Retinal pigment epithelial cell (primary cell): ENCODE data around the gene TMEM144.

Experiments used
- DNase-seq: peaks from one replicate; pipeline ENCODE4 v3.0.0-alpha.2; 2010; ENCODE audit warnings: low read depth
- H3K4me3 ChIP-seq: 2 replicates; pipeline ENCODE4 v1.5.1; 2011; ENCODE audit warnings: mild to moderate bottlenecking, low read length, control low read depth, moderate library complexity
- TF ChIP-seq, protein P1 (sequence below): conservative IDR thresholded peaks from 2 replicates; pipeline ENCODE4 v1.5.1; 2011; ENCODE audit warnings: low read depth, low read length, control low read depth, inconsistent platforms

The TMEM144 gene

DNA sequence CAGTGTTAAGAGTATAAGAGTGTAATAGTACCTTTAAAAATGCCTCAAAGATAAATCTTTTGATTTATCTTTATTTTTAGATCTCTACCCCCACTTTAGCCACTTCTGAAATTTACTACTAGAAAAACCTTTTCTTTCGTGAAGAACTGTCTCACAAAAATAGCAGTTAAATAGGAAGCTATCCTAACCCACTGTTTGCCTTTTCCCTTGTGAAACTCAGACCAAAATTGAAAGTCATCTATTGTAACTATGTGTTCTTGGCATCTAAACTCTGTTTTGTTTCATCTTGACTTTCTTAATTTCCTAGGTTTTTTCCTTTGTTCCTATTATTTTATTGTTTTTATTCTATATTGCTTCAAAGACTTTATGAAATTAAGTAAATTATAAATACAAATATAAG is 7.8 kb upstream of the TMEM144 start:
- no peak overlapping the region for H3K4me3 ChIP-seq
- DNase-seq: no peak
- TF ChIP-seq, protein P1, sequence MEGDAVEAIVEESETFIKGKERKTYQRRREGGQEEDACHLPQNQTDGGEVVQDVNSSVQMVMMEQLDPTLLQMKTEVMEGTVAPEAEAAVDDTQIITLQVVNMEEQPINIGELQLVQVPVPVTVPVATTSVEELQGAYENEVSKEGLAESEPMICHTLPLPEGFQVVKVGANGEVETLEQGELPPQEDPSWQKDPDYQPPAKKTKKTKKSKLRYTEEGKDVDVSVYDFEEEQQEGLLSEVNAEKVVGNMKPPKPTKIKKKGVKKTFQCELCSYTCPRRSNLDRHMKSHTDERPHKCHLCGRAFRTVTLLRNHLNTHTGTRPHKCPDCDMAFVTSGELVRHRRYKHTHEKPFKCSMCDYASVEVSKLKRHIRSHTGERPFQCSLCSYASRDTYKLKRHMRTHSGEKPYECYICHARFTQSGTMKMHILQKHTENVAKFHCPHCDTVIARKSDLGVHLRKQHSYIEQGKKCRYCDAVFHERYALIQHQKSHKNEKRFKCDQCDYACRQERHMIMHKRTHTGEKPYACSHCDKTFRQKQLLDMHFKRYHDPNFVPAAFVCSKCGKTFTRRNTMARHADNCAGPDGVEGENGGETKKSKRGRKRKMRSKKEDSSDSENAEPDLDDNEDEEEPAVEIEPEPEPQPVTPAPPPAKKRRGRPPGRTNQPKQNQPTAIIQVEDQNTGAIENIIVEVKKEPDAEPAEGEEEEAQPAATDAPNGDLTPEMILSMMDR: no peak

DNA sequence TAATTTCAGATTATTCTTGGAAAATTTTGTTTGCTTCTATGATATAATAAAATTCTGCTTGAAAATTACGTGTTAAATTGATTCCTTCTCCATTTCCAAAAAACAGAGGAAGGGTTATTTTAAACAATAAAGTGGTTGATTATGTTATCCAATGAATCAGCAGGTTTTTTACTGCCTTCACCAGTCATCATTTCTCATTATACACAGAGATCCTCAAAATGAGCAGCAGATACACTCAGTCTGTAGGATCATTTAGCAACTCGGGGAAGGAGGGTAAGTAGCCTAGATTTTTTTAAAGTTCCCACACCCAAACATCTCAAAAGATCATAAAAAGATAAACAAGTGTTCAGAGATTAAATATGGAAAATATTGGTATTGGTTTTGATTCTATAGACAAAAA is 6.8 kb upstream of the TMEM144 start:
- no peak for DNase-seq
- TF ChIP-seq, protein P1: no peak
- no peak overlapping the region for H3K4me3 ChIP-seq

DNA sequence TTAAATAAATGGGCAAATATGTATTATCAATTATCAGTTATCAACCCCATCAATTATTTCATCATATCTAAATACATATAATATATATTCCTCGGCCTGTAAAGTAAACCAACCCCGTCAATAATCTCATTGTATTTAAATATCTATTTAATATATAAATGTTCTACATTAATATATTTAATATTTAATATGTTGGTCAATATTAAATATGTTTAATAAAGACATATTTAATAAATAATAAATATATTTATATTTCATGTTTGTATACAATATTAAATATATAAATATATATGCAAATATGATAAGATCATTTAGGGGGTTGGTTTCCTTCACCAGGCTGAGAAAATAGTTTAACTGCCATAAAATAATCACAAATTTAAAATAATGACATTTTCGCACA is 6.4 kb upstream of the TMEM144 start:
- TF ChIP-seq, protein P1: no peak
- no peak for DNase-seq
- no peak overlapping the region for H3K4me3 ChIP-seq

DNA sequence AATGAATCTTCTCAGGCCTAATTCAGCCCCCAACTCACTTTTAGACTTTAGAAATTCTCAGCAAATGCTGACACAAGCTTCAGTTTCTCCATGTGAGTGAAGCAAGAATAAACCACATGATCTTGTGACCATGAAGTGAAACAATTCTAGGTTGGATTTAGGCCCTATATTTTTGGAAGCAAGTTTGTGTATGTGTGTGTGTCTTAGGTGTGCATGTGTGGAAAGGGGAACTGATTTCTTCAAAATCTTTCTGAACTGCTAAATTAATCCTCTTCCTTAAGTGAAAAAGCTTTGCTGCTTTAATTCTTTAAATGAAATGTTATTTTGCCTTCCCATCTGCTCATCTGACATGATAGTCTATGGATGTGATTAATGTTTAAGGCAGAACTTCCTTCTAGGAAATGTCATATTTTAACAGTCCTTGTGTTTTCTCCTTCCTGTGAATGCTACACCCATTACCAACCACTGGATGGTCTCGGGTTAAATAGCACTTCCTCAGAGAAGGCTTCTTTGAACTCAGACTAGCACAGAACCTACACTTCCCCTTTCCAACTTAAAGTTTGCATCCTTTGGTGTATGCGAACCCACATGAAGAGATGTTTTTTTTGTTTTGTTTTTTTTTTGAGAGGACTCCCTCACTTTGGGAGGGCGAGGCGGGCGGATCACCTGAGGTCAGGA is 1.2 kb upstream of the TMEM144 start:
- H3K4me3 ChIP-seq: no peak overlapping the region
- no peak for DNase-seq
- TF ChIP-seq, protein P1: no peak

DNA sequence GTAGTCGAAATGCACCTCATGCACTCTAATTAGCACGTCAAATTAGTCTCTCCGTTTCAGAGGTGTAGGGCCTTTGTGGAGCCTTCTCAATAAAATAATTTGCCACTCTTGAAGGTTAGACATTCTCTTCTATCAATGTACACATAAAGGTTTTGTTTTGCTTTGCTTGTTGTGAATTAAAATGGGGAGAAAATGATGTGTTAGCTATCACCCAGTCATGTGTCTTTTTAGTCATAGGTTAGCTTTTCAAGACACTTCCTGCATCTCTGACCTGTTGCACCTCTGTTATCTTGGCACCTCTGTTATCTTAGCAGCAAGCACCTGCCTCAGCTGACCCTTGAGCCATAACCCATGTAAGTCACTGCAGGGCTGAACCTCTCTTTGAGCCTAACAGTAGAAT is 936 bp downstream of the TMEM144 start:
- DNase-seq: no peak
- H3K4me3 ChIP-seq: peak overlapping the region; percentile 60
- TF ChIP-seq, protein P1: no peak

DNA sequence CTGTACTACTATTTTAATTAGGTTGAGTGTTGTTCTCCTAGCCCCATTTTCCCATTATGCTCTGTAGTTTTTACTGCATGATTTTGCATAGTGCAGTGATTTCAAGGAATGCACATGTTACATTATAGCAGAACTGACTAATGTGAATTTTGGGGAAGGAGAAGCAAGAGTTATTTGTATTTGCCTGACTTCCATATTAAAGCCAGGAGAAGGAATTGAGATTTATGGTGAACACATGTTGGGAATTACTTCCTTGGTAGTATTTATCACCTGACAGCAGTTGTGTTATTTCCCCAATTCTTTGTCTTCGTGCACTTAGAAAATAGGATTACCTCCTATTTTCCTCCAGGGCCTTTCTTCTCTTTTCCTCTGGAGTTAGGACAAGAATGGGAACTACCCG is 3.2 kb downstream of the TMEM144 start:
- no peak overlapping the region for H3K4me3 ChIP-seq
- TF ChIP-seq, protein P1: no peak
- no peak for DNase-seq

DNA sequence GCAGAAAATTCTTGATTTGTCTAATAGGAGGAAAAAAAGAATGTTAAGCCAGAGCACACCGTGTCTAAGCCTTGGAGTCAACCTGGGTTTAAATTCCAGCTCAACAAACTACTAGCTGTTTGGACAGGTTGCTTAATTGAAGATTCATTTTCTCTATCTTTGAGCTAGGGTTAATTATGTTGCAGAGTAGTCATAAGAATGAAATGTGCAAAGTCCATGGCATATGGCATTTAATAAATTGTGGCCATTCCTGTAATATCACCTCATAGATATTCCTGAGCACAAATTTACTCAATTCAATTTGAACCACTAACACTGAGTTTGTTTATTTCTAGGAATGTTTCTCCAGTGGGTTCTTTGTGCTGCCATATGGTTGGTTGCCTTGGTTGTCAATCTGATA is 4.6 kb downstream of the TMEM144 start:
- DNase-seq: no peak
- no peak overlapping the region for H3K4me3 ChIP-seq
- TF ChIP-seq, protein P1: no peak
